GM18526 (cell line): ENCODE data around the gene UNC79.

ENCODE experiments used
- POLR2A ChIP-seq: IDR thresholded peaks from 3 replicates; pipeline ENCODE4 v1.6.1; 2011; ENCODE audit not compliant: insufficient read length; ENCODE audit errors: extremely low read depth

UNC79 gene

GRCh38 chr14:93735206-93735605 is 304.5 kb downstream of the UNC79 start:
- no peak for TF ChIP-seq POLR2A

GRCh38 chr14:93736378-93737014 is 305.8 kb downstream of the UNC79 start:
- no peak for TF ChIP-seq POLR2A

GRCh38 chr14:93737634-93738033 is 306.9 kb downstream of the UNC79 start:
- no peak for TF ChIP-seq POLR2A

- no peak for TF ChIP-seq POLR2A
These were observed 311.0 kb downstream of the UNC79 start for GRCh38 chr14:93741556-93742230.

- TF ChIP-seq POLR2A: no peak
These were observed 312.0 kb downstream of the UNC79 start for GRCh38 chr14:93742761-93743160.

GRCh38 chr14:93743270-93744060 is 312.7 kb downstream of the UNC79 start:
- TF ChIP-seq POLR2A: no peak

- no peak for TF ChIP-seq POLR2A
These were observed 313.4 kb downstream of the UNC79 start for GRCh38 chr14:93744176-93744575.

GRCh38 chr14:93744876-93745275 is 314.1 kb downstream of the UNC79 start:
- TF ChIP-seq POLR2A: no peak

GRCh38 chr14:93745603-93746273 is 315.0 kb downstream of the UNC79 start:
- no peak for TF ChIP-seq POLR2A

- TF ChIP-seq POLR2A: no peak
These were observed 316.4 kb downstream of the UNC79 start for GRCh38 chr14:93747102-93747501.

- no peak for TF ChIP-seq POLR2A
These were observed 316.8 kb downstream of the UNC79 start for GRCh38 chr14:93747560-93747959.

- TF ChIP-seq POLR2A: no peak
These were observed 317.7 kb downstream of the UNC79 start for GRCh38 chr14:93748208-93749075.

- TF ChIP-seq POLR2A: no peak
These were observed 318.3 kb downstream of the UNC79 start for GRCh38 chr14:93749076-93749420.

- no peak for TF ChIP-seq POLR2A
These were observed 321.4 kb downstream of the UNC79 start for GRCh38 chr14:93751946-93752655.
